ENCODE results near the gene AQP3. TPM values are rescaled to one million over a fixed set of nuclear protein-coding genes. Genes with fewer than 3 reads are reported as not detected.
"Not testable (repeated sequence)": the region's sequence is repeated elsewhere in the genome, so short reads cannot be mapped to it uniquely, and the experiment has no call there.

AQP3 gene
- total RNA-seq, 2 donors from 2014 or later, result 6.8 to 8.4 TPM

DNA sequence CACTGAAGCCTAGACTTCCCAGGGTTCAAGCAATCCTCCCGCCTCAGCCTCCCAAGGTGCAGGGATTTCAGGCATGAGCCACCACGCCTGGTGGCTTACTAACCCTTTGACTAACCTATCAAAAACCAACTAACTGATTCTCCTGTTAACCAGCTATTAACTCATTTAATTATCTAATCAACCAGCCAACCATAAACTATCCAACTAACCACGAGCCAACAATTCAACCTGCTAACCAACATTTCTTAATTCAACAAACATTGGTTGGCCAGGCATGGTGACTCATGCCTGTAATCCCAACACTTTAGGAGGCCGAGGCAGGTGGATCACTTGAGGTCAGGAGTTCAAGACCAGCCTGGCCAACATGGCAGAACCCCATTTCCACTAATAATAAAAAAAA, 48.3 kb downstream of the AQP3 start:
- DNase-seq; ATAC-seq; intact Hi-C loops (cut with DNase I, micrococcal nuclease): not testable (repeated sequence)

GRCh38 chr9:33397801-33398200, 49.6 kb downstream of the AQP3 start:
- ATAC-seq; intact Hi-C loops (cut with DNase I, micrococcal nuclease); DNase-seq: not testable (repeated sequence)

DNA sequence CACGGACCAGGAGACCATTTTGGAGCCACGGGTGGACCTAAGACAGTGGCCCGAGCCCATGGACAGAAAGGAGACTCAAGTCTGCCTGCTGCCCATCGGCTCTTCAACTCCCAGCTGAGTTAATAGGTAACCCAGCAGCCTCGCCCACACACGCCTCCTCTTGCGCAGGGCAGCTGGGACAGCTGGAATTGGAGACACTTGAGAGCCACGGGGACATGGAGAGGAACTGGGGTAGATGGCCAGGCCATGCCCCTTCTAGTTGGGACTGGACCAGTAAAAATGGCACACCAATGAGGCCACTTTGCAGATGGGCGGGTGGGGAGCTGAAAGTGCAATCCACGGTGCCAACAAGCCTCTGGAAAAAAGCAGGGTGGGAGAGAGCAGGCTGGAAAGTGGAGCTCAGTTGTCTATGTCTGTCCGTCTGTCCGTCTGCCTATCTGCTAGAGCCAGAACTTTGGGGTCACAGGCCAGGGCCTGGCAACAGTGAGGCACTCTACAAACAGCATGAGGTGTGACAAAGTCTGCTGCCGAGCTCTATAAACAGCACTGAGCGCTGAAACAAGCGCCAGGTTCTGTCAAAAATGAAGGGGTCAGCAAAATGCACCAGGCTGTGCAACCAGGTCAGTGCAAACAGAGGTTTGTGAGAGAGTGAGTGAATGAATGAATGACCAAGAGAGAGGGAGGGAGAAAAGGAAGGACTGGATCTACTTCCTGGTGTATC, 52.1 kb downstream of the AQP3 start:
- intact Hi-C loops (cut with DNase I, micrococcal nuclease), result not testable (repeated sequence)
- ATAC-seq (peak; percentile 67), DNase-seq (peak; percentile 82)

DNA sequence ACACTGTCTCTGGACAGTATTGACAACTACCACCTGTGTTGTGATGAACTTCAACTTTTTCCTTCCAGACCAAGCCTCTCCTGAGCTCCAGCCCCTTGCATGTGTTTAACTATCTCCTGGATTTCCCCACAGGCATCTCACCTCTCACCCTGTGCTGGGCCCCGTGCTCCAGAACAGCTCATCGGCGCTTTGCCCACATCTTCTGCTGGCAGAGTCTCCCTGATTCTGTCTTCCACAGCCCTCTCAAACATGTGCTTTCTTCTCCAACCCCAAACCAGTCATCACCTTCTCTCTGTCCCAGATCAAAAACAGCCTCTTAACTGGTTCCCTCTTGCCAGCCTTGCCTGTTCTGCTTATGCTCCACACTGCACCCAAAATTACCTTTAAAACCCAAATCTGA, 53.4 kb downstream of the AQP3 start:
- intact Hi-C loops (cut with DNase I, micrococcal nuclease); DNase-seq; ATAC-seq: not testable (repeated sequence)

- ATAC-seq (no peak), DNase-seq (no peak)
- intact Hi-C loops (cut with DNase I, micrococcal nuclease), result no loop called here
These were observed 53.8 kb downstream of the AQP3 start for GRCh38 chr9:33393581-33393980.

DNA sequence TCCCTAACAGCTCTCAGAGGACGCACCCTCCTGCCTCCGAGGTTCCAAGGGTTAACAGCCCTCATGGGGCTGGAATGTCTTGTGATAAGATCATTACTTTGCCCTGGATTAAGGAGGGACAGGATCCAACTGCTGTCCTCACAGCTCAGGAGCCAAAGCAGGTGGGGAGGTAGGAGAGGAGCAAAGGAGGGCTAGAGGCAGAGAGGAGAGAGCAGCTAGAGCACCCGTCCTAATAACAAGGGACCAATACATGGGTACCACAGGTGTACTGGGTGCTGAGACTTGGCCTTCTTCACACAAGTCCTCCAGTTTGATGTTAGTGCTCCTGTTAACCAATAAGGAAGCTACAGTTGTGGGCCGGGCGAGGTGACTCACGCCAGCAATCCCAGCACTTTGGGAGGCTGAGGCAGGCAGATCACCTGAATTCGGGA, 54.8 kb downstream of the AQP3 start:
- peak; percentile 37 to 45 for DNase-seq
- peak; percentile 80 for ATAC-seq
- intact Hi-C loops (cut with DNase I, micrococcal nuclease), result not testable (repeated sequence)

Small RNAs within 50 kb of the gene (microRNA-seq; reads per million reads assigned to microRNA genes)
- 0 reads per million in 2 donors for gene MIR6851

Other genes starting within 250 kb of the AQP3 start
- gene SPINK4, start 207.4 kb downstream of the AQP3 start, total RNA-seq, result 100 to 1,000 TPM in 1 of 2 donors, 10 to 100 TPM in 1; 13.9 to 146 TPM
- gene BAG1, start 182.9 kb downstream of the AQP3 start, total RNA-seq, result 100 to 1,000 TPM; 159 to 163 TPM
- 100 to 1,000 TPM in 1 of 2 donors, 10 to 100 TPM in 1; 81.0 to 106 TPM for gene CHMP5, start 182.5 kb downstream of the AQP3 start, total RNA-seq
- 10 to 100 TPM; 35.2 to 38.3 TPM for gene NFX1, start 157.1 kb downstream of the AQP3 start, total RNA-seq
- gene AQP7, start 45.0 kb downstream of the AQP3 start, total RNA-seq, result 10 to 100 TPM in 1 of 2 donors, 1 to 10 TPM in 1; 8.3 to 21.0 TPM
- 10 to 100 TPM; 14.4 to 20.3 TPM for gene NOL6, start 26.3 kb upstream of the AQP3 start, total RNA-seq
- gene ANKRD18B, start 76.7 kb upstream of the AQP3 start, total RNA-seq, result under 1 TPM in 1 of 2 donors, not detected in 1; 0.64 TPM

Measured in left colon (tissue), 2 donors.